Keratinocyte (primary cell): ENCODE measurements around the gene POLR3K.

Source experiments
- CTCF ChIP-seq, 3 experiments: IDR thresholded peaks in 1 of 3; conservative IDR thresholded peaks in 1 of 3; optimal IDR thresholded peaks in 1 of 3; 2 replicates in 2 of 3; 3 replicates in 1 of 3; pipeline versions ENCODE3 to v1.5.1; 2011; ENCODE audit warnings: low read length in 3 of 3, mild to moderate bottlenecking in 3 of 3, moderate library complexity in 2 of 3, control low read depth in 1 of 3, inconsistent platforms in 1 of 3; ENCODE audit not compliant: insufficient read depth in 2 of 3; ENCODE audit errors: extremely low read depth in 1 of 3
- EZH2 ChIP-seq: IDR thresholded peaks from one replicate; pipeline ENCODE4 v1.6.1; 2012; ENCODE audit warnings: inconsistent platforms, mild to moderate bottlenecking, low read length, moderate library complexity

GRCh38 chr16:96935-97381, 43.5 kb upstream of the POLR3K start:
- peak; percentile 98 to 100 (median 100) for TF ChIP-seq CTCF (optimal IDR thresholded peaks at IDR 0.05 in 1 of 3, IDR thresholded peaks at IDR 0.05 in 1 of 3, conservative IDR thresholded peaks at IDR 0.05 in 1 of 3; ENCODE audit: extremely low read depth in 1 of 3, insufficient read depth in 2 of 3, low read length in 3 of 3)
- no peak for TF ChIP-seq EZH2
